Choroid plexus epithelial cell (primary cell): ENCODE results near the gene FARP2.

Experiments used
- DNase-seq: peaks from one replicate; pipeline ENCODE4 v3.0.0-alpha.2; 2010; ENCODE audit warnings: low read depth
- H3K4me3 ChIP-seq: 2 replicates; pipeline ENCODE4 v1.5.1; 2011; ENCODE audit warnings: low read depth, mild to moderate bottlenecking, control low read depth, low read length, moderate library complexity
- TF ChIP-seq, protein P1 (sequence below): conservative IDR thresholded peaks from 2 replicates; pipeline ENCODE4 v1.5.1; 2011; ENCODE audit warnings: low read depth, mild to moderate bottlenecking, control low read depth, inconsistent platforms, low read length, moderate library complexity

FARP2 gene

DNA sequence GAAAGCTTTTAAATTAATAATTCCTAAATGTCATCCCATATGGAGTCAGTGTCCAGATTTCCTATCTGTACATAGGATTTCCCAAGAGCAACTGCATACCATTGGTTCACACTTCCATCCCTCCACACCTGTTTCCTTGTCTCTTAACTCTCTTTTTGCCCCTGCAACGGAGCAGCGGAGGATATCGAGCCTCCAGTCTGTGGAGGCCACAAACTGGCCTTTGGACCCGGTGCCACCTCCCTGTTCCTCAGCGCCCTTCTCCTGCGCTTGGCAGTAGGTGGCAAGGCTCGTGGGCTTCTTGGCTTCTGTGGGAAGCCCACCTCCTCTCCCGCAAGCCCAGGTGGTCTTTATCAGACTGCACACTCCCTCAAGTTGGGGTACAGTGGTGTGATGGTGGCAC is 176.1 kb downstream of the FARP2 start:
- no peak overlapping the region for H3K4me3 ChIP-seq
- TF ChIP-seq, protein P1, sequence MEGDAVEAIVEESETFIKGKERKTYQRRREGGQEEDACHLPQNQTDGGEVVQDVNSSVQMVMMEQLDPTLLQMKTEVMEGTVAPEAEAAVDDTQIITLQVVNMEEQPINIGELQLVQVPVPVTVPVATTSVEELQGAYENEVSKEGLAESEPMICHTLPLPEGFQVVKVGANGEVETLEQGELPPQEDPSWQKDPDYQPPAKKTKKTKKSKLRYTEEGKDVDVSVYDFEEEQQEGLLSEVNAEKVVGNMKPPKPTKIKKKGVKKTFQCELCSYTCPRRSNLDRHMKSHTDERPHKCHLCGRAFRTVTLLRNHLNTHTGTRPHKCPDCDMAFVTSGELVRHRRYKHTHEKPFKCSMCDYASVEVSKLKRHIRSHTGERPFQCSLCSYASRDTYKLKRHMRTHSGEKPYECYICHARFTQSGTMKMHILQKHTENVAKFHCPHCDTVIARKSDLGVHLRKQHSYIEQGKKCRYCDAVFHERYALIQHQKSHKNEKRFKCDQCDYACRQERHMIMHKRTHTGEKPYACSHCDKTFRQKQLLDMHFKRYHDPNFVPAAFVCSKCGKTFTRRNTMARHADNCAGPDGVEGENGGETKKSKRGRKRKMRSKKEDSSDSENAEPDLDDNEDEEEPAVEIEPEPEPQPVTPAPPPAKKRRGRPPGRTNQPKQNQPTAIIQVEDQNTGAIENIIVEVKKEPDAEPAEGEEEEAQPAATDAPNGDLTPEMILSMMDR: no peak
- no peak for DNase-seq

DNA sequence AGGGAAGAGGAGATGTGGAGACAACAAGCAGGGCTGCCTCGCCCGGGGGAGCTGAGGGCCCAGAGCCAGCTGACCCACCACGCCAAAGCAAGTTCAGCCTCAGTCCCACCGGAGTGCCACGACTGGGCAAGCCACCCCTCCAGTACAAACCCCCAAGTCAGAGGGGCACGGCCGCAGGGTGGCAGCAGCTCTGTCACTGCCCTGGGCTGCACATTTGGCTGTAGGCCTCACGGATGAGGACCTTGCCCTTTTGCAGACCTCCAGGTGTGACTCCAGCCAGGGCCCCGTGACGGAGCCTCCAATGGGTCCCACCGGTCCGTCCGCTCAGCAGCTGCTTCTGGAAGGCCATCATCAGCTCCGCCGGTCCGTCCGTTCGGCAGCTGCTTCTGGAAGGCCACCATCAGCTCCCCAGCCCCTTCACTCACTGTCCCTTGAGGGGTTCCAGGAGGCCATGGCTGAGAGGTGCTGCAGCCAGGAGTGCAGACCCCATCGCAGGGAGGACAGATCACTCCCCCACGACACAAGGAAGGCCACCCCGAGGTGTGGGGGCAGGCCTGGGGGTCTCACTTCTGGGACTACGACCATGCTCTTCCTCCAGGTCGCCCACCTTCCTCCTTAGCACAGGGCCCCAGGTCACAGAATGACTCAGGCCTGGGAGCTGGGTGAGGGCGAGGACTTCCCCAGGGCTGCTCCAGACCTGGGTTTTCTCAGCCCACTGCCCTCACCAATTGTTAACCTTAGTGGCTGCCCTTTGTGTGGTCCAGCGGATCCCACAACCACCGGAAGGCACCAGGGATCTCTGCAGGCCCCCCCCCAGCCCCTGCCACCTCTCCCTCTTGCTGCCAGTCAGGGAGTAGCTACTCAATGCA is 176.9 kb downstream of the FARP2 start:
- TF ChIP-seq, protein P1: no peak
- DNase-seq: no peak

DNA sequence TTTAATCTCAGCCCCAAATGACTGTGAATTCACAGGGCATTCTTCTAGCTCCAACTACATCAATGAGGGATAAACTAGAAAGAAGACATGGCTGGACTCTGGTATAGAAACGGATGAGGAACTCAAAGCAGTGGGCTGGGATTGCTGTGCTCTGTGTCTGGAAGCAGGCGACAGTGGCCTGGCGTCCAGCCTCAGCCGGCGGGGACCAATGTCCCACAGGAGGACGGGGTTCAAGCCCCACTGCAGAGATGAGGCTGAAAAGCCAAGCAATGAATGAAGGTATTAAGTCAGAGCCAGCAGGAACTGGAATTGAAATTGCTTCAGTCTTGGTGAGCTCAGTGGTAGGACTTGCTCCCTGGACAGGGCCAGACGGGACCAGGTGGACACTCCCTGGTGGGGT is 178.2 kb downstream of the FARP2 start:
- TF ChIP-seq, protein P1: no peak
- DNase-seq: no peak
- H3K4me3 ChIP-seq: no peak overlapping the region

More for the DNA sequence above, 176.9 kb downstream of the FARP2 start:
- no peak overlapping the region for H3K4me3 ChIP-seq

DNA sequence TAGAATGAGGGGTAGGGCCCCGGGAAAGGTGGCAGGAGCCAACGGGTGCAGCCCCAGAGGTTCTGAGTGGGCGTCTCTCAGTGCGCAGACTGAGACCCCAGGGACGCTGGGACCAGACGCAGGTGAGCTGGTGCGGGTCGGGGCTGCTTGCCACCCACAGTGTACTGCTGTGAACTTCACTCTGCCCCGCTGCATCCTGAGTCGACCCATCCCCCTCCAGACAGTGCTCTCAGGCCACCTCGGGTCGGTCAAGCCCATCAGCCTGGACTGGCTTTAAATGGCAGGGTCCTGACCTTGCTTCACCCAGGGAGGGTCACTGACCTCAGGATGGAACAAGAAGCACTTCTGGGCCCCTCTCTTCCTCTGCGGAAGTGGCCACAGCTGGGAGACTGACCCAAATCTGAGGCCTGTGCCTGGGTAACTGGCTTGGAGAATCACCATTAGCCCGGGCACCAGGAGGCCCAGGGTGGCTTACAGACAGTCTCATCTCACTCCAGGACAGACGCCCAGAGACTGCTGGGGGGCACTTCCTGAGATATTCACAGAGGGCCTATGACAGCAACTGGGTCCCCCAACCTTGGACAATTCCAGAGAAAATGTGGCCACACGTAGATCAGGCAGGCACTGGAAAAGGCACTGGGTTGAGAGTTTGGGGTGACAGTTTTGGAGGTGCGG is 178.8 kb downstream of the FARP2 start:
- no peak overlapping the region for H3K4me3 ChIP-seq
- TF ChIP-seq, protein P1: no peak

DNA sequence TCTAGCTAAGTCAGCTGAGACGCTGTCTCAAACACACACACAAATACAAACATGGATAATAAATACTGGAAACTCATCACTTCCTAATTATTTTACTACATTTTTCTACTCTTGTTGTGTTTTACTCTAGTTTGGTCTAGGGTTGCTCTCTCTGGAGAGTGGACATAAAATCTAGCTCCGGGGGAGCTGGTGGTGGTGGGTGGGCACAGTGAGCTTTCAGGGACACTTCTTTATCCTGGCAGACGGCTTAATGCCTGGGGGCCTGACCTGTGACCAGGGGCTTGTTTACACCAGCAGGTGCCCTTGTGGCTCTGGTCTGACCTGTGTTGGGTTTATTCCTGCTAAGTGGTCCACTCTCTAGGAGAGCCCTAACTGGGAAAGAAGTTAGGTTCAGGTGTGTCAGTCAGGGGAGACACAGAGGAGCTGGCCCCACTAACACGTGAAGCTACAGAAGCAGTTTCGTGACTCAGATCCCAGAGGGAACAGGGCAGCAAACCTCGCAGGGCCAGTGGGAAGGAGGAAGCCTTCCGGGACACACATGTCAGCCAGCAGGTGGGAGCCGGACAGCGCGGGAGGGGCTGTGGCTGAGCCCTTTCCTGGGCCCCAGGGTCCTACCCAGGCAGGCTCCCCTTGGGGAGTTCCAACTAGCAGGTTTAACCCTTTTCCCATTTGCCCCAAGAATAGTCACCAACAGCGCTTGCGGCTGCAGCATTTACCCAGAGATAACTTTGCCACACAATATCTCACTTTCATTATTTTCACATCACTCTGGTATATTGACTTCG is 180.0 kb downstream of the FARP2 start:
- H3K4me3 ChIP-seq: no peak overlapping the region
- TF ChIP-seq, protein P1: no peak
- DNase-seq: no peak

More for the DNA sequence above, 178.8 kb downstream of the FARP2 start:
- no peak for DNase-seq

DNA sequence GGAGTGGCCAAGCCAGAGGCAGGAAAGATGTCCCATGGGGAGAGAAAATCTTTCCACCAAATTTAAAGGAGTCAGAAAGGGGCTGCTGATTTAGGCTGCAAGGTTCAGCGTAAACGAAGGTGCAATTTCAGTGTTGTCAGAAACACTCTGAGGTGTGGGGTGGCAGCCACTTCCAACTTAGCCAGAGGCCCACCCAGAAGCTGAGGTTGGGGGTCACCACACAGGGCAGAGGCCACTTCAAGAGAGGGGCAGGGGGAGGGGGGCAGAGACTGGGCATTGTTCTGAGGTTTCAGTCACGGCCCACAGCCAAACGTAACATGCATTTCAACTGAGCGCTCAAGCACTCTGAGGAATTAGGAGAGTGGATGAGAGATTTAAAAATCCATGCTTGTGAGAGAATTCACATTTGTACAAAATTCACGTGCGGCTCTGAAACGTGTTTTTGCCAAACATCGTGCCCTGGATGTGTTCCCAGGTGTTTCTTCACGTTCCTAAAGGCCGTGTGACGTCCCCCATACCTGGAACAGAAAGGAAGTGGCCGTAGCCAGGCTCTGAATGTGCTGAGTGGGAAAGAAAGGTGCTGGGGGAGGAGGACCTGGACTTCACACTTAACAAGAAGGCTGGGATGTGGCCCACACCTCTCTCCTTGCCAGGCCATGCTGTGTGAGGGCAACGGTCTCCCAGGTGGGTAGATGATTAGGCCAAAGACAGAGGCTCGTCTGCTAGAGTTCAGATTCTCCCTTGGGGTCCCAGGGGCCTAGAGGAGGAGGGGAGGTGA is 182.9 kb downstream of the FARP2 start:
- no peak overlapping the region for H3K4me3 ChIP-seq
- TF ChIP-seq, protein P1: no peak
- no peak for DNase-seq
